ENCODE measurements around the gene RBM42. TPM values are rescaled to one million over a fixed set of nuclear protein-coding genes. Genes with fewer than 3 reads are reported as not detected.

Gene RBM42
- total RNA-seq, 4 donors from 2014 or later: 35.0 to 41.7 (median 39.6) TPM

DNA sequence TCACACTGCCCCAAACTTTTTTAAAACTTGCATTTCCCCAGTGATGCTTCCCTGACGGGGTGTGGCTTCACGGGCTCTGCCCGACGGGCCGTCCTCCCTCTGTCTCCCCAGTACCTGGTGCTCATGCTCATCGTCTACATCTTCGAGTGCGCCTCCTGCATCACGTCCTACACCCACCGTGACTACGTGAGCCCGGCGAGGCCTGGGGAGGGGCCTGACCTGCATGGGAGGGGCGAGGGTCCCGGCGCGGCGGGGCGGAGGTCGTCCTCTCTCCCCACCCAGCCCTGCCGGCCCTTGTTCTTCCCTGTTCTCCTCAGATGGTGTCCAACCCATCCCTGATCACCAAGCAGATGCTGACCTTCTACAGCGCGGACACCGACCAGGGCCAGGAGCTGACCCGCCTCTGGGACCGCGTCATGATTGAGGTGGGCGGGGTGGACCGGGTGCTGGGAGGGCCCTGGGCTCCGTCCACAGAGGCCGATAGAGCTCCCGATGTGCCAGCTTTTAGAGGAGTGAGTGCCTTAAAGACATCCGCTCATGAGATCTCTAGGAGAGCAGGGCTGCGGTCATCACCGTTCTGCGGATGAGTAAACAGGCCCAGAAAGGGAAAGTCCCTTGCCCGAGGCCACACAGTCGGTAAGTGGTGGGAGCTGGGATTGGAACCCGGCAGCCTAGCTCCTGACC is 44.4 kb downstream of the RBM42 start:
- DNase-seq (ENCODE audit: low spot score) (no peak), ATAC-seq (ENCODE audit: low FRiP score) (peak; percentile 78)
- TF ChIP-seq, protein P1, sequence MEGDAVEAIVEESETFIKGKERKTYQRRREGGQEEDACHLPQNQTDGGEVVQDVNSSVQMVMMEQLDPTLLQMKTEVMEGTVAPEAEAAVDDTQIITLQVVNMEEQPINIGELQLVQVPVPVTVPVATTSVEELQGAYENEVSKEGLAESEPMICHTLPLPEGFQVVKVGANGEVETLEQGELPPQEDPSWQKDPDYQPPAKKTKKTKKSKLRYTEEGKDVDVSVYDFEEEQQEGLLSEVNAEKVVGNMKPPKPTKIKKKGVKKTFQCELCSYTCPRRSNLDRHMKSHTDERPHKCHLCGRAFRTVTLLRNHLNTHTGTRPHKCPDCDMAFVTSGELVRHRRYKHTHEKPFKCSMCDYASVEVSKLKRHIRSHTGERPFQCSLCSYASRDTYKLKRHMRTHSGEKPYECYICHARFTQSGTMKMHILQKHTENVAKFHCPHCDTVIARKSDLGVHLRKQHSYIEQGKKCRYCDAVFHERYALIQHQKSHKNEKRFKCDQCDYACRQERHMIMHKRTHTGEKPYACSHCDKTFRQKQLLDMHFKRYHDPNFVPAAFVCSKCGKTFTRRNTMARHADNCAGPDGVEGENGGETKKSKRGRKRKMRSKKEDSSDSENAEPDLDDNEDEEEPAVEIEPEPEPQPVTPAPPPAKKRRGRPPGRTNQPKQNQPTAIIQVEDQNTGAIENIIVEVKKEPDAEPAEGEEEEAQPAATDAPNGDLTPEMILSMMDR (IDR thresholded peaks at IDR 0.05): no peak

GRCh38 chr19:35675589-35676140 is 46.8 kb downstream of the RBM42 start:
- TF ChIP-seq, protein P1 (IDR thresholded peaks at IDR 0.05): no peak
- DNase-seq (ENCODE audit: low spot score) (no peak), ATAC-seq (ENCODE audit: low FRiP score) (no peak)

Other genes starting within 250 kb of the RBM42 start
- gene FFAR2, start 180.8 kb upstream of the RBM42 start, total RNA-seq: 1 to 10 TPM in 1 of 4 donors, under 1 TPM in 3; 0.46 to 4.4 (median 0.80) TPM
- not detected for gene KRTDAP, start 138.6 kb upstream of the RBM42 start, total RNA-seq
- 10 to 100 TPM in 3 of 4 donors, 1 to 10 TPM in 1; 2.8 to 48.9 (median 33.8) TPM for gene DMKN, start 115.4 kb upstream of the RBM42 start, total RNA-seq
- under 1 TPM in 1 of 4 donors, not detected in 3; 0.93 TPM for gene SBSN, start 100.7 kb upstream of the RBM42 start, total RNA-seq
- gene GAPDHS, start 95.6 kb upstream of the RBM42 start, total RNA-seq: not detected
- gene TMEM147, start 83.4 kb upstream of the RBM42 start, total RNA-seq: 100 to 1,000 TPM in 1 of 4 donors, 10 to 100 TPM in 3; 67.1 to 114 (median 74.5) TPM
- gene ATP4A, start 65.4 kb upstream of the RBM42 start, total RNA-seq: not detected
- not detected for gene PMIS2, start 42.9 kb upstream of the RBM42 start, total RNA-seq
- 1 to 10 TPM; 4.0 to 7.3 (median 5.1) TPM for gene HAUS5, start 16.3 kb upstream of the RBM42 start, total RNA-seq
- under 1 TPM in 2 of 4 donors, not detected in 2; 0.65 to 0.82 TPM for gene ETV2, start 12.7 kb downstream of the RBM42 start, total RNA-seq
- 100 to 1,000 TPM; 391 to 611 (median 538) TPM for gene COX6B1, start 19.3 kb downstream of the RBM42 start, total RNA-seq
- under 1 TPM in 1 of 4 donors, not detected in 3; 0.44 TPM for gene UPK1A, start 37.5 kb downstream of the RBM42 start, total RNA-seq
- gene ZBTB32, start 75.5 kb downstream of the RBM42 start, total RNA-seq: under 1 TPM in 2 of 4 donors, not detected in 2; 0.47 to 0.72 TPM
- gene KMT2B, start 89.0 kb downstream of the RBM42 start, total RNA-seq: 10 to 100 TPM; 11.5 to 28.7 (median 19.8) TPM
- gene IGFLR1, start 113.4 kb downstream of the RBM42 start, total RNA-seq: 10 to 100 TPM in 2 of 4 donors, 1 to 10 TPM in 2; 5.8 to 14.8 (median 10.1) TPM
- 10 to 100 TPM; 18.4 to 23.8 (median 22.9) TPM for gene U2AF1L4, start 116.4 kb downstream of the RBM42 start, total RNA-seq
- 10 to 100 TPM; 28.1 to 58.6 (median 37.9) TPM for gene PSENEN, start 116.6 kb downstream of the RBM42 start, total RNA-seq
- gene LIN37, start 119.5 kb downstream of the RBM42 start, total RNA-seq: 10 to 100 TPM; 11.3 to 18.3 (median 15.6) TPM
- gene HSPB6, start 128.0 kb downstream of the RBM42 start, total RNA-seq: 100 to 1,000 TPM; 107 to 203 (median 128) TPM
- 1 to 10 TPM; 3.7 to 7.5 (median 5.3) TPM for gene PROSER3, start 129.1 kb downstream of the RBM42 start, total RNA-seq
- 1 to 10 TPM in 3 of 4 donors, under 1 TPM in 1; 0.84 to 9.1 (median 2.5) TPM for gene ARHGAP33, start 146.5 kb downstream of the RBM42 start, total RNA-seq
- gene PRODH2, start 183.8 kb downstream of the RBM42 start, total RNA-seq: not detected
- gene NPHS1, start 223.5 kb downstream of the RBM42 start, total RNA-seq: 1 to 10 TPM in 1 of 4 donors, under 1 TPM in 1, not detected in 2; 0.48 to 1.5 TPM
- gene KIRREL2, start 227.9 kb downstream of the RBM42 start, total RNA-seq: 1 to 10 TPM in 1 of 4 donors, under 1 TPM in 2, not detected in 1; 0.25 to 1.4 (median 0.48) TPM
- 10 to 100 TPM in 1 of 4 donors, 1 to 10 TPM in 3; 1.1 to 10.1 (median 2.3) TPM for gene APLP1, start 239.5 kb downstream of the RBM42 start, total RNA-seq